PFSK-1 (cell line): ENCODE data around the gene RPH3AL.

Experiments
- FOXP2 ChIP-seq: optimal IDR thresholded peaks from 2 replicates; pipeline ENCODE3; 2011; ENCODE audit warnings: borderline replicate concordance, control low read depth, inconsistent platforms; ENCODE audit not compliant: insufficient read depth; ENCODE audit errors: extremely low read length, extremely low read depth
- POLR2AphosphoS5 ChIP-seq: IDR thresholded peaks from 2 replicates; pipeline ENCODE4 v1.6.1; 2012; ENCODE audit warnings: low read depth, mild to moderate bottlenecking, control low read depth, low read length, moderate library complexity
- REST ChIP-seq, 2 experiments: IDR thresholded peaks; 2 replicates each; pipeline versions ENCODE4 v1.6.1 to v1.8.0; 2011 to 2012; ENCODE audit warnings: low read depth in 2 of 2, low read length in 2 of 2, control low read depth in 1 of 2, inconsistent platforms in 1 of 2, mild to moderate bottlenecking in 1 of 2, moderate library complexity in 1 of 2; ENCODE audit not compliant: insufficient read depth in 1 of 2
- SIN3A ChIP-seq: IDR thresholded peaks from 2 replicates; pipeline ENCODE4 v1.6.1; 2012; ENCODE audit warnings: mild to moderate bottlenecking, low read length, moderate library complexity, borderline replicate concordance; ENCODE audit not compliant: insufficient read depth
- TAF1 ChIP-seq: IDR thresholded peaks from 2 replicates; pipeline ENCODE4 v1.6.1; 2012; ENCODE audit warnings: low read length, control low read depth, borderline replicate concordance; ENCODE audit not compliant: insufficient read depth

The RPH3AL gene

GRCh38 chr17:207775-208174 lies 144.8 kb downstream of the RPH3AL start:
- TF ChIP-seq SIN3A: no peak
- TF ChIP-seq POLR2AphosphoS5: no peak

- TF ChIP-seq SIN3A (no peak), FOXP2 (no peak), POLR2AphosphoS5 (no peak), REST (IDR thresholded peaks at IDR 0.05; ENCODE audit: insufficient read depth in 1 of 2, low read depth in 2 of 2, low read length in 2 of 2) (no peak), TAF1 (no peak)
These were observed 145.6 kb downstream of the RPH3AL start for GRCh38 chr17:206941-207560.

DNA sequence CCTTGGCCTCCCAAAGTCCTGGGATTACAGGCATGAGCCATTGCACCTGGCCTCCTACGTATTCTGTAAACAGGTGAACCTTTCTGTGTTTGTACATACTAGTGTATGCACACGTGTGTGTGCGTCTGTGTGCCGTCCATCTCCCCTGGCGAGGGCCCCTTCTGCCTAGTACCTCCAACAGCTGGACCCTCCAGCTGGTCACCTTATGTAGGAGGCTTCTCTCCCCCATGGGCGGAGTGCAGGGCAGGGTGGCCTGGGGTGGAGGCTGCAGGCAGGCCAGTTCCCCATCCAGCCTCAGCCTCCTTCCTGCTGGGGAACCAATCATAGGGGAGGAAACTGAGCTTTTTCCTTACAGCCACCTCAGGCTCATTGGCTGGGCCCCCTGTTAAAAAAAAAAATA lies 146.8 kb downstream of the RPH3AL start:
- no peak for TF ChIP-seq SIN3A
- TF ChIP-seq FOXP2: no peak
- TF ChIP-seq POLR2AphosphoS5: no peak
- no peak for TF ChIP-seq REST (IDR thresholded peaks at IDR 0.05; ENCODE audit: insufficient read depth in 1 of 2, low read depth in 2 of 2, low read length in 2 of 2)
- no peak for TF ChIP-seq TAF1

DNA sequence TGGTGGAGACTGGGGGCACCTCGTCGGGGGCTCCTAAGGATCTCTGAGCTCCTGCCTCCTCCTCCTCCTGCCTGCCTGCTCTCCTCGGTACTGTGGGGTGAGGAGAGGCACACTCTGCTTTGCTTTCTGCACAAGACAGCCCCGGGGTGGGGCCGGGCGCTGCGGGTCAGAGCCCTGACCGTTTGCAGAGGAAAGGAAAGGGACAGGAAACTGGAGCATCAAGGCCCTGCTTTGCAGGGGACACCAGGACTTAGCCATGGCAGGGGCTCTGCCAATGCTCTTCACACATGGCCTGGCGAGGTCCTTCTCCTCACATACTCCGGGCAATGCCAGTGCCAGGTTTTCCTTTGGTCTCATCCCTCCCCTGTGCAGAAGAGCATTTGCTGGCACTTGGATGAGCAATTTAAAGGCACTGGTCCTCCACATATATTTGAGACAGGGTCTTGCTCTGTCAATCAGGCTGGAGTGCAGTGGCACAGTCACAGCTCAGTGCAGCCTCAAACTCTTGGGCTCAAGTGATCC lies 147.4 kb downstream of the RPH3AL start:
- TF ChIP-seq SIN3A (no peak), REST (IDR thresholded peaks at IDR 0.05; ENCODE audit: insufficient read depth in 1 of 2, low read depth in 2 of 2, low read length in 2 of 2) (no peak), POLR2AphosphoS5 (no peak), TAF1 (no peak), FOXP2 (no peak)

GRCh38 chr17:204427-205147 lies 148.0 kb downstream of the RPH3AL start:
- TF ChIP-seq TAF1 (no peak), REST (IDR thresholded peaks at IDR 0.05; ENCODE audit: insufficient read depth in 1 of 2, low read depth in 2 of 2, low read length in 2 of 2) (no peak), POLR2AphosphoS5 (no peak), SIN3A (no peak), FOXP2 (no peak)
